ENCODE results near the gene CPT1A. TPM values are rescaled to one million over a fixed set of nuclear protein-coding genes. Genes with fewer than 3 reads are reported as not detected.

The CPT1A gene
- total and polyA plus RNA-seq, 4 donors = 22.9 to 32.7 (median 30.2) TPM

GRCh38 chr11:68770781-68771180 is 70.9 kb downstream of the CPT1A start:
- DNase-seq (ENCODE audit: low read depth in 4 of 6, low spot score in 6 of 6) = no peak
- Histone ChIP-seq H3K27ac (ENCODE audit: low read depth, low read length) (no peak overlapping the region), H3K9me3 (ENCODE audit: control insufficient read depth, insufficient read depth, low read length) (no peaks in the 10 kb centered on the region), H3K4me1 (ENCODE audit: control insufficient read depth, insufficient read depth, low read length) (no peaks in the 10 kb centered on the region), H3K36me3 (ENCODE audit: control insufficient read depth, insufficient read depth, low read length) (peaks cover 23% of the 10 kb centered on the region), H3K27me3 (ENCODE audit: control insufficient read depth, insufficient read depth, low read length) (no peaks in the 10 kb centered on the region), H3K4me3 (ENCODE audit: low read depth, low read length) (no peak overlapping the region)
- WGBS (ENCODE audit: insufficient coverage) = 86% methylated on average over 12 of the region's 12 CpGs

- WGBS (ENCODE audit: insufficient coverage) = 92% methylated on average over 9 of the region's 11 CpGs
- H3K36me3 ChIP-seq (ENCODE audit: control insufficient read depth, insufficient read depth, low read length) = peaks cover 20% of the 10 kb centered on the region
- no peaks in the 10 kb centered on the region for H3K9me3 ChIP-seq (ENCODE audit: control insufficient read depth, insufficient read depth, low read length)
- no peak overlapping the region for H3K4me3 ChIP-seq (ENCODE audit: low read depth, low read length)
- H3K27me3 ChIP-seq (ENCODE audit: control insufficient read depth, insufficient read depth, low read length) = no peaks in the 10 kb centered on the region
- no peaks in the 10 kb centered on the region for H3K4me1 ChIP-seq (ENCODE audit: control insufficient read depth, insufficient read depth, low read length)
- no peak for DNase-seq (ENCODE audit: low read depth in 4 of 6, low spot score in 6 of 6)
- H3K27ac ChIP-seq (ENCODE audit: low read depth, low read length) = no peak overlapping the region
These were observed 74.0 kb downstream of the CPT1A start for GRCh38 chr11:68767672-68768071.

GRCh38 chr11:68766786-68767185 is 74.9 kb downstream of the CPT1A start:
- H3K36me3 ChIP-seq (ENCODE audit: control insufficient read depth, insufficient read depth, low read length) = peaks cover 26% of the 10 kb centered on the region
- WGBS (ENCODE audit: insufficient coverage) = 90% methylated on average over 8 of the region's 8 CpGs

GRCh38 chr11:68764746-68765145 is 77.0 kb downstream of the CPT1A start:
- 81% methylated on average over 10 of the region's 16 CpGs for WGBS (ENCODE audit: insufficient coverage)
- Histone ChIP-seq H3K9me3 (ENCODE audit: control insufficient read depth, insufficient read depth, low read length) (no peaks in the 10 kb centered on the region), H3K36me3 (ENCODE audit: control insufficient read depth, insufficient read depth, low read length) (peaks cover 29% of the 10 kb centered on the region), H3K27me3 (ENCODE audit: control insufficient read depth, insufficient read depth, low read length) (no peaks in the 10 kb centered on the region), H3K4me3 (ENCODE audit: low read depth, low read length) (no peak overlapping the region), H3K27ac (ENCODE audit: low read depth, low read length) (no peak overlapping the region), H3K4me1 (ENCODE audit: control insufficient read depth, insufficient read depth, low read length) (no peaks in the 10 kb centered on the region)
- no peak for DNase-seq (ENCODE audit: low read depth in 4 of 6, low spot score in 6 of 6)

More at GRCh38 chr11:68766786-68767185, 74.9 kb downstream of the CPT1A start:
- H3K4me3 ChIP-seq (ENCODE audit: low read depth, low read length) = no peak overlapping the region
- no peaks in the 10 kb centered on the region for H3K4me1 ChIP-seq (ENCODE audit: control insufficient read depth, insufficient read depth, low read length)
- no peaks in the 10 kb centered on the region for H3K9me3 ChIP-seq (ENCODE audit: control insufficient read depth, insufficient read depth, low read length)
- no peak overlapping the region for H3K27ac ChIP-seq (ENCODE audit: low read depth, low read length)
- H3K27me3 ChIP-seq (ENCODE audit: control insufficient read depth, insufficient read depth, low read length) = no peaks in the 10 kb centered on the region
- no peak for DNase-seq (ENCODE audit: low read depth in 4 of 6, low spot score in 6 of 6)

- 81% methylated on average over 14 of the region's 14 CpGs for WGBS (ENCODE audit: insufficient coverage)
- H3K4me3 ChIP-seq (ENCODE audit: low read depth, low read length) = no peak overlapping the region
- H3K36me3 ChIP-seq (ENCODE audit: control insufficient read depth, insufficient read depth, low read length) = peaks cover 32% of the 10 kb centered on the region
- H3K4me1 ChIP-seq (ENCODE audit: control insufficient read depth, insufficient read depth, low read length) = no peaks in the 10 kb centered on the region
- H3K9me3 ChIP-seq (ENCODE audit: control insufficient read depth, insufficient read depth, low read length) = no peaks in the 10 kb centered on the region
- DNase-seq (ENCODE audit: low read depth in 4 of 6, low spot score in 6 of 6) = no peak
- H3K27ac ChIP-seq (ENCODE audit: low read depth, low read length) = no peak overlapping the region
- H3K27me3 ChIP-seq (ENCODE audit: control insufficient read depth, insufficient read depth, low read length) = no peaks in the 10 kb centered on the region
These were observed 77.6 kb downstream of the CPT1A start for GRCh38 chr11:68763926-68764657.

GRCh38 chr11:68763181-68763721 is 78.5 kb downstream of the CPT1A start:
- no peak overlapping the region for H3K4me3 ChIP-seq (ENCODE audit: low read depth, low read length)
- WGBS (ENCODE audit: insufficient coverage) = 58% methylated on average over 9 of the region's 10 CpGs
- H3K4me1 ChIP-seq (ENCODE audit: control insufficient read depth, insufficient read depth, low read length) = no peaks in the 10 kb centered on the region
- peaks cover 28% of the 10 kb centered on the region for H3K36me3 ChIP-seq (ENCODE audit: control insufficient read depth, insufficient read depth, low read length)
- H3K27ac ChIP-seq (ENCODE audit: low read depth, low read length) = no peak overlapping the region
- H3K27me3 ChIP-seq (ENCODE audit: control insufficient read depth, insufficient read depth, low read length) = no peaks in the 10 kb centered on the region
- peak in 1 of 6 donors; percentile 58 for DNase-seq (ENCODE audit: low read depth in 4 of 6, low spot score in 6 of 6)
- no peaks in the 10 kb centered on the region for H3K9me3 ChIP-seq (ENCODE audit: control insufficient read depth, insufficient read depth, low read length)

GRCh38 chr11:68762481-68762880 is 79.2 kb downstream of the CPT1A start:
- Histone ChIP-seq H3K4me1 (ENCODE audit: control insufficient read depth, insufficient read depth, low read length) (no peaks in the 10 kb centered on the region), H3K9me3 (ENCODE audit: control insufficient read depth, insufficient read depth, low read length) (no peaks in the 10 kb centered on the region), H3K36me3 (ENCODE audit: control insufficient read depth, insufficient read depth, low read length) (peaks cover 28% of the 10 kb centered on the region), H3K4me3 (ENCODE audit: low read depth, low read length) (no peak overlapping the region), H3K27ac (ENCODE audit: low read depth, low read length) (no peak overlapping the region), H3K27me3 (ENCODE audit: control insufficient read depth, insufficient read depth, low read length) (no peaks in the 10 kb centered on the region)
- WGBS (ENCODE audit: insufficient coverage) = 92% methylated on average over 14 of the region's 15 CpGs
- DNase-seq (ENCODE audit: low read depth in 4 of 6, low spot score in 6 of 6) = no peak

GRCh38 chr11:68761801-68762200 is 79.9 kb downstream of the CPT1A start:
- 74% methylated on average over 10 of the region's 12 CpGs for WGBS (ENCODE audit: insufficient coverage)
- Histone ChIP-seq H3K4me3 (ENCODE audit: low read depth, low read length) (no peak overlapping the region), H3K27me3 (ENCODE audit: control insufficient read depth, insufficient read depth, low read length) (no peaks in the 10 kb centered on the region), H3K4me1 (ENCODE audit: control insufficient read depth, insufficient read depth, low read length) (no peaks in the 10 kb centered on the region), H3K9me3 (ENCODE audit: control insufficient read depth, insufficient read depth, low read length) (no peaks in the 10 kb centered on the region), H3K27ac (ENCODE audit: low read depth, low read length) (no peak overlapping the region), H3K36me3 (ENCODE audit: control insufficient read depth, insufficient read depth, low read length) (peaks cover 28% of the 10 kb centered on the region)
- no peak for DNase-seq (ENCODE audit: low read depth in 4 of 6, low spot score in 6 of 6)

- Histone ChIP-seq H3K4me1 (ENCODE audit: control insufficient read depth, insufficient read depth, low read length) (no peaks in the 10 kb centered on the region), H3K27ac (ENCODE audit: low read depth, low read length) (no peak overlapping the region), H3K9me3 (ENCODE audit: control insufficient read depth, insufficient read depth, low read length) (no peaks in the 10 kb centered on the region), H3K27me3 (ENCODE audit: control insufficient read depth, insufficient read depth, low read length) (no peaks in the 10 kb centered on the region), H3K4me3 (ENCODE audit: low read depth, low read length) (no peak overlapping the region), H3K36me3 (ENCODE audit: control insufficient read depth, insufficient read depth, low read length) (peaks cover 31% of the 10 kb centered on the region)
- DNase-seq (ENCODE audit: low read depth in 4 of 6, low spot score in 6 of 6) = no peak
- WGBS (ENCODE audit: insufficient coverage) = 94% methylated on average over 11 of the region's 15 CpGs
These were observed 81.7 kb downstream of the CPT1A start for GRCh38 chr11:68759991-68760390.

- peaks cover 2% of the 10 kb centered on the region for H3K27me3 ChIP-seq (ENCODE audit: control insufficient read depth, insufficient read depth, low read length)
- no peak overlapping the region for H3K4me3 ChIP-seq (ENCODE audit: low read depth, low read length)
- no peaks in the 10 kb centered on the region for H3K9me3 ChIP-seq (ENCODE audit: control insufficient read depth, insufficient read depth, low read length)
- H3K36me3 ChIP-seq (ENCODE audit: control insufficient read depth, insufficient read depth, low read length) = peaks cover 18% of the 10 kb centered on the region
- no peak overlapping the region for H3K27ac ChIP-seq (ENCODE audit: low read depth, low read length)
- 74% methylated on average over 6 of the region's 8 CpGs for WGBS (ENCODE audit: insufficient coverage)
- no peak for DNase-seq (ENCODE audit: low read depth in 4 of 6, low spot score in 6 of 6)
- no peaks in the 10 kb centered on the region for H3K4me1 ChIP-seq (ENCODE audit: control insufficient read depth, insufficient read depth, low read length)
These were observed 84.0 kb downstream of the CPT1A start for GRCh38 chr11:68757711-68758110.

Data from spinal cord (tissue), 10 donors.